Peyer's patch (tissue), 4 donors: ENCODE results near the gene FSD2. TPM values are rescaled to one million over a fixed set of nuclear protein-coding genes. Genes with fewer than 3 reads are reported as not detected.
A peak's percentile ranks its signal among the peaks of the same experiment; 100 is the strongest.

Experiments used
- DNase-seq, 3 donors: peaks; one replicate each; pipeline ENCODE4 v3.0.0-alpha.2; 2017 to 2019
- H3K27ac ChIP-seq, 4 donors: fragments of 200-600 bp; sonication (generic); one replicate each; pipeline ENCODE4 v1.5.1; 2016 to 2019
- H3K27me3 ChIP-seq, 2 donors: fragments of 200-600 bp; sonication (generic); one replicate each; pipeline ENCODE4 v1.5.1; 2019
- H3K36me3 ChIP-seq, 3 donors: fragments of 200-600 bp; sonication (generic); one replicate each; pipeline ENCODE4 v1.5.1; 2016 to 2019
- H3K4me1 ChIP-seq, 4 donors: fragments of 200-600 bp; sonication (generic); one replicate each; pipeline ENCODE4 v1.5.1; 2016 to 2019
- H3K4me3 ChIP-seq, 4 donors: fragments of 200-600 bp; sonication (generic); 1 replicate in 3 of 4; 2 replicates in 1 of 4; pipeline ENCODE4 v1.5.1; 2016 to 2019; ENCODE audit warnings: mild to moderate bottlenecking in 1 of 4
- H3K9me3 ChIP-seq, 4 donors: fragments of 200-600 bp; sonication (generic); one replicate each; pipeline ENCODE4 v1.5.1; 2016 to 2019; ENCODE audit warnings: mild to moderate bottlenecking in 1 of 4
- CTCF ChIP-seq, 6 experiments: fragments of 450-650 bp in 4 of 6; fragments of 200-600 bp in 2 of 6; sonication (generic) in 1 of 6; IDR thresholded peaks; one replicate each; pipeline ENCODE4 v1.5.1; 2017 to 2019; ENCODE audit warnings: antibody characterized with exemption in 6 of 6, mild to moderate bottlenecking in 3 of 6, moderate library complexity in 1 of 6
- POLR2A ChIP-seq, 2 donors: fragments of 450-650 bp; IDR thresholded peaks; one replicate each; pipeline ENCODE4 v1.5.1; 2017; ENCODE audit warnings: antibody characterized with exemption in 2 of 2, mild to moderate bottlenecking in 2 of 2, moderate library complexity in 2 of 2
- total RNA-seq, 4 donors: library from RNA; depleted of rRNA; stranded (reverse); fragments of >200 nt; gene quantifications; one replicate each; pipeline ENCODE4 v1.1.0, GENCODE V29; 2016

The FSD2 gene
- total RNA-seq, 4 donors from 2014 or later, result not detected

DNA sequence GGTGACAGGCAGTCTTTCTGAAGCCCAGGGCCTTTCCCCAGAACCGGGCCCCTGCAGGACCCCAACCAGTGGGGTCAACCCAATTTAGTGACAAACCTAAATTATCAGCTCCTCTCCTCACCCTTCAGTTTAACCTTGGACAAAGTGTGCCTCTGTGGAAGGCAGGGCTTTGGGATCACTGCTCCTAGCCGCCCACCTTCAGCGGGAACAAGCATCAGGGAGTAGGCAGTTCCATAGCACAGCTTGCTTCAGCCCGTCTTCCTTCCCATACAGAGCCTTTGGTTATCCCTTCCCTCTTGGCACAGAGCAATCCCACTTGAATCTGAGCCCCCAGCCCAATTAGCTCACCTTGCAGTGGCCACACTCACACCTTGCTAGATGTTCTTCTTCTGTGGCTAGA is 90.9 kb downstream of the FSD2 start:
- H3K27ac ChIP-seq, result no peak overlapping the region

DNA sequence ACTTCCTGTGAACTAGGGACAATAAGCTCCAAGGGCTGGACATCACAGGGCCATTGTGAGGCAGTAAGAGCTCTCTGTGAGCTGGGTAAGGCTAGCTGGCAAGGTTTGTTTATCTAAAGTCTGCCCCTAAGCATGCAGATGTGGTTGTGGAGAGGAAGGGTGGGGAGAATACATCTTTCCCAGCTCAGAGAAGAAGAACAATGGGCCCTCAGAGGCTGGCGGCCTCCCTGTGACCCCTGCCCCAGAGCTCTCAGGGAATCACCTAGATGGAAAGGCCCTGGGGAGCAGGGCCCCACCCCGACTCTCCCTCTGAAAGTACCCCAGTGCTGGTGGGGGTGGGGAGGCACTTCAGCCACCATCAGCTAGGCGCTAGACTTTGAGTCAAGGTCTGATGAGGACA is 91.9 kb downstream of the FSD2 start:
- H3K36me3 ChIP-seq, result no peaks in the 10 kb centered on the region
- peaks cover 0 to 11% (median 5%) of the 10 kb centered on the region in 4 donors for H3K4me1 ChIP-seq
- H3K27me3 ChIP-seq, result no peaks in the 10 kb centered on the region
- DNase-seq, result no peak
- H3K27ac ChIP-seq, result no peak overlapping the region
- no peaks in the 10 kb centered on the region for H3K9me3 ChIP-seq
- TF ChIP-seq CTCF (IDR thresholded peaks at IDR 0.05) (no peak), POLR2A (IDR thresholded peaks at IDR 0.05) (no peak)
- H3K4me3 ChIP-seq, result no peak overlapping the region

More for the DNA sequence above, 90.9 kb downstream of the FSD2 start:
- Histone ChIP-seq H3K4me3 (no peak overlapping the region), H3K4me1 (peaks cover 0 to 5% (median 2%) of the 10 kb centered on the region in 4 donors), H3K27me3 (no peaks in the 10 kb centered on the region), H3K36me3 (no peaks in the 10 kb centered on the region), H3K9me3 (no peaks in the 10 kb centered on the region)
- TF ChIP-seq CTCF (IDR thresholded peaks at IDR 0.05), result no peak
- no peak for TF ChIP-seq POLR2A (IDR thresholded peaks at IDR 0.05)
- DNase-seq, result no peak

DNA sequence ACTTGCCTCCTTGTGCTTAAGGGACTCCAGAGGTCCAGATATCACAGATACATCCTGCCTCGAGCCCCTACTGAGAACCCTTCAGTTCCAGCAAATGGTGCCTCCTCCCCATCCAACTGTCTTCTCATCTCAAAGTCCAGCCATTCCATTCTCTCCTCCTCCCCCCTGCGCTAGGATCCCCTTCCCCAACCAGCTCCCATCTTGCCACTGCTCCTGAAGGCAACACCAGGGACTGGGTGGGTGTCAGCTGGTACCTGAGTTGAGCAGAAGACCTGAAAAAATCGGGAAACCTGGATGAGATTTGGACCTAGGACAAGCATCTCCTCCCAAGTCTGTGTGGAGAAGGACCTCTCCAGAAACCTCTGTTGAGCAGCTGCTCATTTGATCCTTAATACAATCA is 93.8 kb downstream of the FSD2 start:
- Histone ChIP-seq H3K4me3 (no peak overlapping the region), H3K4me1 (peaks cover 0 to 11% (median 5%) of the 10 kb centered on the region in 4 donors)

GRCh38 chr15:82710926-82711490 is 94.9 kb downstream of the FSD2 start:
- no peak for TF ChIP-seq POLR2A (IDR thresholded peaks at IDR 0.05)
- no peak for TF ChIP-seq CTCF (IDR thresholded peaks at IDR 0.05)
- H3K4me3 ChIP-seq, result no peak overlapping the region
- DNase-seq, result no peak
- peaks cover 0 to 11% (median 5%) of the 10 kb centered on the region in 4 donors for H3K4me1 ChIP-seq
- no peaks in the 10 kb centered on the region for H3K27me3 ChIP-seq
- H3K27ac ChIP-seq, result no peak overlapping the region
- H3K36me3 ChIP-seq, result no peaks in the 10 kb centered on the region
- H3K9me3 ChIP-seq, result no peaks in the 10 kb centered on the region

More for the DNA sequence above, 93.8 kb downstream of the FSD2 start:
- TF ChIP-seq POLR2A (IDR thresholded peaks at IDR 0.05) (no peak), CTCF (IDR thresholded peaks at IDR 0.05) (no peak)
- Histone ChIP-seq H3K27me3 (no peaks in the 10 kb centered on the region), H3K27ac (no peak overlapping the region), H3K36me3 (no peaks in the 10 kb centered on the region), H3K9me3 (no peaks in the 10 kb centered on the region)
- DNase-seq, result no peak

- Histone ChIP-seq H3K36me3 (no peaks in the 10 kb centered on the region), H3K4me1 (peaks cover 0 to 11% (median 5%) of the 10 kb centered on the region in 4 donors), H3K27ac (peak overlapping the region in 1 of 4 donors; percentile 25), H3K27me3 (no peaks in the 10 kb centered on the region), H3K4me3 (peak overlapping the region; percentile 51 to 98 (median 66)), H3K9me3 (no peaks in the 10 kb centered on the region)
- TF ChIP-seq POLR2A (IDR thresholded peaks at IDR 0.05), result no peak
- no peak for TF ChIP-seq CTCF (IDR thresholded peaks at IDR 0.05)
- DNase-seq, result no peak
Measured at GRCh38 chr15:82710208-82710555, 95.7 kb downstream of the FSD2 start.
